ENCODE measurements around the gene ADAM12.

ADAM12 gene

DNA sequence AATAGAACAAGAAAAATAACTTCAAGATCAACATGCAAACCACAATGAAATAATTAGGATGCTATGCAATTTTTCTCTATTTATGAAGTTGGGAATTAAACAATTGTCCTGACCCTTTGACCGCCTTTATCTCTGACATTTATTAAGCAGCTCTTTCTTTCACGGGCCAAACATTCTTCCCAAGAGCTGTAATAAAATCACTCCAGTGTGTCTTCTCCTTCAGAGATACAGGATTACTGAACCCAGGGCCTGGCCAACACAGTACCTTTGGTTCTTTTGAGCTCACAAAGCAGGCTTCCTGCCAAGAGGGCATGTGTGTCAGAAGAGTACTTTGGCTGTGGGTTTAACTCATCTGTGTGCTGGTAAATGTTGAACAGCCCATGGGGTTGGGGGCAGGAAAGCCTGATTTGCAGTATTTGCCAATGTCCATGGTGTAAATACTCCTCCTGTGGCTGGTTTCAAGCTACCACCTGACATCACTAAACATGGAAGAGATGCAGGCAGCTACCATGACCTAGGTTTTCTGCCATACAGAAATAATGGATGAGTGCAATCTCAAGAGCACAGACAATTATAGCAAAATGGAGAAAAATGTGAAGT is 370.2 kb downstream of the ADAM12 start:
- DNase-seq (ENCODE audit: insufficient read length), result no peak
- FAIRE-seq, result no peak
- no peak for TF ChIP-seq POLR2A (IDR thresholded peaks at IDR 0.05; ENCODE audit: low read depth, low read length)
- no peak for TF ChIP-seq TAF1 (IDR thresholded peaks at IDR 0.05; ENCODE audit: borderline replicate concordance, low read depth, low read length)
- TF ChIP-seq POLR2AphosphoS5 (IDR thresholded peaks at IDR 0.05; ENCODE audit: low read depth, low read length), result no peak

GRCh38 chr10:126016882-126017281 is 371.4 kb downstream of the ADAM12 start:
- TF ChIP-seq POLR2AphosphoS5 (IDR thresholded peaks at IDR 0.05; ENCODE audit: low read depth, low read length) (no peak), TAF1 (IDR thresholded peaks at IDR 0.05; ENCODE audit: borderline replicate concordance, low read depth, low read length) (no peak), POLR2A (IDR thresholded peaks at IDR 0.05; ENCODE audit: low read depth, low read length) (no peak)
- no peak for FAIRE-seq
- no peak for DNase-seq (ENCODE audit: insufficient read length)

DNA sequence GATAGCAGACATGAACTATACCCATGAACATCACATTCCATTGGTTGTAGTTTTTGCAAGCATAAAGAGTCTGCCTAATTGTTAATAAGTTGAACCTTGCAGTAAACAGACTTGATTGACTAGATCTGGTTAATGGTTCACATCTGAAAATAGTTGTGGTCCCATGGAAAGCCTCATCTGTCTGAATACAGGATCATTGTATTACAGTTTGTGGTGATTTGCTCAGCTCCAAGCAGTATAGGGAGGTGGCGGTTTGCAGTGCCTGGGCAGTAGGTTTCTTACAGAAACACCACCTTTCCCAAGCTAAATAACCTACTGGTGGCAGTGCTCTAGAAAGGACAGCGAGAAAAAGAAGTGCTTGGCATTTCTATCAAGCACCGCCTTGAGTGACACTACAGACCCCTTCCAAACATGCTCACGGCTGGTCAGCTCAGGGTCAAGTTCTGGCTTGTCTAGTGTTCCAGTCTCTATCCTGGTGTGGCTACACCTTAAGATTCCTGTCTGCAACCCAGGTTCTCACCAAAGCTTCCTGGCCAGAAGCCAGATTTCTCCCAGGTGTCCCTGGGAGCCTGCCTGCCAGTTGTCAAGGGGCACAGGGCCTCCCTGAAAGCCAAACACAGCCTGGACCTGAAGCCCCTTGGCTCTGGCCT is 372.0 kb downstream of the ADAM12 start:
- FAIRE-seq (no peak), DNase-seq (ENCODE audit: insufficient read length) (no peak)
- TF ChIP-seq POLR2AphosphoS5 (IDR thresholded peaks at IDR 0.05; ENCODE audit: low read depth, low read length) (no peak), POLR2A (IDR thresholded peaks at IDR 0.05; ENCODE audit: low read depth, low read length) (no peak), TAF1 (IDR thresholded peaks at IDR 0.05; ENCODE audit: borderline replicate concordance, low read depth, low read length) (no peak)

DNA sequence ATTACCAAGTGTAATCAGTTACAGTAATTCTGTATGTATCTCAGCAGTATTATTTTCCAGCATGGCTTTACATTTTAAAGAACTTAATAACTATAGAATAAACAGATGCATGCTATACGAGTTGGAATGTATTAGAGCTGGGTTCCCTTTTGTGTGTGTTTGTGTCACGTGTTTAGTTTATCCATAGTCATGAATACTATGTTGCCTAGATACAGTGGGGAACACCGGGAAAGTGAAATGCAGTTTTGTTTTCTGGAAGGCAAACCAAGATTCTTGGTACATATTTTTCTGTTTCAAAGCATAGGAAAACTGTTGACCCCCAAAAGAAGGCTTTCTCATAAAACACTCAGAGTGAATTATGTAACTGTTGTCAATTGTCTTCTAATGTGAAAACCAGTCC is 372.9 kb downstream of the ADAM12 start:
- FAIRE-seq (no peak), DNase-seq (ENCODE audit: insufficient read length) (no peak)
- TF ChIP-seq TAF1 (IDR thresholded peaks at IDR 0.05; ENCODE audit: borderline replicate concordance, low read depth, low read length), result no peak
- TF ChIP-seq POLR2AphosphoS5 (IDR thresholded peaks at IDR 0.05; ENCODE audit: low read depth, low read length), result no peak

DNA sequence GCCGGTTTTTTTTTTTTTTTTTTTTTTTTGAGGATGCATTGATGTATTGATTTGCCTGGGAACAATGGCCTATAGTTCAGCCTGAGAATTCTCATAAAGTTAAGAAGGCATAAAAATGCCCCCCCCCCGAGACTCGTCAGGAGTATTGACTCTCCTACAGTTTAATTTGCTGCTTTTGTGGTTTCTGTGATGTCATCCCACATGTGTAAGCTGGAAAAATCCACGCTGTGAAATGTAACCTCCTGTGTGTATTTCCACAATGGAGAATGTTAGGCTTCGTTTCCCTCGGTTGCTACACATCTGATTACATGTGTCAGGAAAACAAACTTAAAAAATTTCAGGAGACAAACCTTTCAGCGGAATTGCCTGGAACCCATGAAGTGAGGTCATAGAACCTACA is 374.0 kb downstream of the ADAM12 start:
- FAIRE-seq, result no peak
- TF ChIP-seq POLR2AphosphoS5 (IDR thresholded peaks at IDR 0.05; ENCODE audit: low read depth, low read length), result no peak
- no peak for TF ChIP-seq POLR2A (IDR thresholded peaks at IDR 0.05; ENCODE audit: low read depth, low read length)
- no peak for TF ChIP-seq TAF1 (IDR thresholded peaks at IDR 0.05; ENCODE audit: borderline replicate concordance, low read depth, low read length)
- no peak for DNase-seq (ENCODE audit: insufficient read length)

GRCh38 chr10:126013489-126014281 is 374.6 kb downstream of the ADAM12 start:
- no peak for TF ChIP-seq POLR2A (IDR thresholded peaks at IDR 0.05; ENCODE audit: low read depth, low read length)
- TF ChIP-seq TAF1 (IDR thresholded peaks at IDR 0.05; ENCODE audit: borderline replicate concordance, low read depth, low read length), result no peak
- no peak for TF ChIP-seq POLR2AphosphoS5 (IDR thresholded peaks at IDR 0.05; ENCODE audit: low read depth, low read length)
- DNase-seq (ENCODE audit: insufficient read length) (no peak), FAIRE-seq (peak; percentile 5)

DNA sequence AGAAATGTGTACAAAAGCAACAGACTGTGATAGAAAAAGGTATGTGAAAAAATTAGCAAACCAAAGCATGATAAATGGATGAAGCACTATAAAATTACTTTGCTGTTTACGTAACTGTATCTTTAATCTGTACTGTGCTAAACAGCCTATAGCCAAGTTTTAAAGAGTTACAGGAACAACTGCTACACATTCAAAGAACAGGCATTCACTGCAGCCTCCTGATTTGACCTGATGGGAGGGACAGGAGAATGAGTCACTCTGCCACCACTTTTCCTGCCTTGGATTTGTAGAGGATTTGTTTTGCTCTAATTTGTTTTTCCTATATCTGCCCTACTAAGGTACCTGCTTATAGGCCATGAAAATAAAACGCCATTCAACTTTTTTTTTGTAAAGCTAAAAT is 375.8 kb downstream of the ADAM12 start:
- no peak for TF ChIP-seq POLR2A (IDR thresholded peaks at IDR 0.05; ENCODE audit: low read depth, low read length)
- no peak for TF ChIP-seq TAF1 (IDR thresholded peaks at IDR 0.05; ENCODE audit: borderline replicate concordance, low read depth, low read length)
- TF ChIP-seq POLR2AphosphoS5 (IDR thresholded peaks at IDR 0.05; ENCODE audit: low read depth, low read length), result no peak
- FAIRE-seq (no peak), DNase-seq (ENCODE audit: insufficient read length) (no peak)

- DNase-seq (ENCODE audit: insufficient read length), result no peak
- no peak for FAIRE-seq
- TF ChIP-seq POLR2AphosphoS5 (IDR thresholded peaks at IDR 0.05; ENCODE audit: low read depth, low read length) (no peak), POLR2A (IDR thresholded peaks at IDR 0.05; ENCODE audit: low read depth, low read length) (no peak), TAF1 (IDR thresholded peaks at IDR 0.05; ENCODE audit: borderline replicate concordance, low read depth, low read length) (no peak)
Measured at GRCh38 chr10:126011995-126012394, 376.3 kb downstream of the ADAM12 start.

GRCh38 chr10:126009650-126010049 is 378.6 kb downstream of the ADAM12 start:
- DNase-seq (ENCODE audit: insufficient read length) (no peak), FAIRE-seq (no peak)
- TF ChIP-seq POLR2AphosphoS5 (IDR thresholded peaks at IDR 0.05; ENCODE audit: low read depth, low read length) (no peak), POLR2A (IDR thresholded peaks at IDR 0.05; ENCODE audit: low read depth, low read length) (no peak), TAF1 (IDR thresholded peaks at IDR 0.05; ENCODE audit: borderline replicate concordance, low read depth, low read length) (no peak)

DNA sequence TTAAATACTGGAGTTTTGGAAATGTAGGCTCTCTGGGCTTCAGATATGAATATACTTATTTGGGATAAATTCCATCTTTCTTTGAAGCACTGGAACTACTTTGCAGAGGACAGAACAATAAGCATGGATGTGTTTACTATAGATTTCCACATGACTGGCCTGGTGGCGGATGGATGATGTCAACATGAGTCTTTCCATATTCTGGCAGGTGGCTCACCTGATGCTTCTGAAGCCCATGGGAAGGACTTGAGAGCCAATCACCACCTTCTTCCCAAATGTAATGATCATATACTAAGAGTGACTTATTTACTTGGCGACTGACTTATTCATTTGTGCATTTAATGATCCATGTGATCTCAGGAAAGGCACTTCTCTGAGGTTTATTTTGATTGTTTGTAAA is 381.4 kb downstream of the ADAM12 start:
- TF ChIP-seq POLR2AphosphoS5 (IDR thresholded peaks at IDR 0.05; ENCODE audit: low read depth, low read length) (no peak), POLR2A (IDR thresholded peaks at IDR 0.05; ENCODE audit: low read depth, low read length) (no peak), TAF1 (IDR thresholded peaks at IDR 0.05; ENCODE audit: borderline replicate concordance, low read depth, low read length) (no peak)
- DNase-seq (ENCODE audit: insufficient read length) (no peak), FAIRE-seq (peak; percentile 5)

DNA sequence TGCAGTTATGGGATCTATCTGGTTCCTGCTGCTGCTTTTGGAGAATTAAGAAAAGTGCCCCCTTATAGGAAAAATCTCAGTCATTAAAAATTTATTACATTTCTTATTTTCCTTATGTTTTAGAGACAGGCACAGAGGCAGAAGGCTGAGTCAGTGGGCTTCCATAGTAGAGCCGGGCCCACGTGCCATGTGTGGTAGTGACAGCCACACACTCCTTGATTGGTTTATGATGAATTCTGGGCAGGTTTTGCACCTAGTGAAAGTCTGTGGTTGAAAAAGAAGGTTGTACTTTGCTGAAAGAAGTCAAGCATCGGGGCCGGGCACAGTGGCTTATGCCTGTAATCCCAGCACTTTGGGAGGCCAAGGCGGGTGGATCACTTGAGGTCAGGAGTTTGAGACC is 382.0 kb downstream of the ADAM12 start:
- TF ChIP-seq POLR2AphosphoS5 (IDR thresholded peaks at IDR 0.05; ENCODE audit: low read depth, low read length), result no peak
- no peak for TF ChIP-seq POLR2A (IDR thresholded peaks at IDR 0.05; ENCODE audit: low read depth, low read length)
- no peak for TF ChIP-seq TAF1 (IDR thresholded peaks at IDR 0.05; ENCODE audit: borderline replicate concordance, low read depth, low read length)
- no peak for DNase-seq (ENCODE audit: insufficient read length)
- FAIRE-seq, result no peak

- DNase-seq (ENCODE audit: insufficient read length), result no peak
- no peak for TF ChIP-seq POLR2AphosphoS5 (IDR thresholded peaks at IDR 0.05; ENCODE audit: low read depth, low read length)
- no peak for TF ChIP-seq POLR2A (IDR thresholded peaks at IDR 0.05; ENCODE audit: low read depth, low read length)
- no peak for TF ChIP-seq TAF1 (IDR thresholded peaks at IDR 0.05; ENCODE audit: borderline replicate concordance, low read depth, low read length)
- peak; percentile 5 for FAIRE-seq
Measured at GRCh38 chr10:126004752-126005151, 383.5 kb downstream of the ADAM12 start.
